ENCODE data around the gene LRMDA.

The LRMDA gene

DNA sequence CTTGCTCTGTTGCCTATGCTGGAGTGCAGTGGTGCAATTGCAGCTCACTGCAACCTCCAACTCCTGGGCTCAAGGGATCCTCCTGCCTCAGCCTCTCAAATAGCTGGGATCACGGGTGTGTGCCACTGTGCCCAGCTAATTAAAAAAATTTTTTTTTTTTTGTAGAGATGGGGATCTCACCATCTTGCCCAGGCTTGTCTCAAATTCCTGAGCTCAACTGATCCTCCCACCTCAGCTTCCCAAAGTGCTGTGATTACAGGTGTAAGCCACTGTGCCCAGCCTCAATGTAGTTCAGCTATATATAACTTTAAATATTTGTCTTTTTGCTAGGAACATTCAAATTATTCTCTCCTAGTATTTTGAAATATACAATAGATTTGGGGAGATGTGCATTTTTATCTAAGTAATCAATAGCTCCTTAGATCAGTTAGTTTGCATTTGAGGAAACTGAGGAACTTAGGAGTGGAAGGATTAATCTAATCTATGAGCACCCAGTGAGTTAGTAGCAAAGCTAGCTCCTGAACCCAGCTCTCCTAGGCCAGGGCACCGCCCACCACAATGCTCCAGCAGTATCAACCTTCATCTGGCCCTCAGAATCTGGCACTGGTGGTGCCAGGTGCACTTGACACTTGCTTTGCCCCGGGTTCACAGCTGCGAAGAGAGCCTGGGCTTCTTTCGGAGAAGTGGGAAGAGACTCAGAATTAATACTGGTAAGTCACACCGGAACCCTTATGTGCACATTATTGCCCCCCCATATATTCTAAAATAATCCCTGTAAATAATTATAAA is 5.9 kb upstream of the LRMDA start:
- DNase-seq (ENCODE audit: low spot score), result no peak

DNA sequence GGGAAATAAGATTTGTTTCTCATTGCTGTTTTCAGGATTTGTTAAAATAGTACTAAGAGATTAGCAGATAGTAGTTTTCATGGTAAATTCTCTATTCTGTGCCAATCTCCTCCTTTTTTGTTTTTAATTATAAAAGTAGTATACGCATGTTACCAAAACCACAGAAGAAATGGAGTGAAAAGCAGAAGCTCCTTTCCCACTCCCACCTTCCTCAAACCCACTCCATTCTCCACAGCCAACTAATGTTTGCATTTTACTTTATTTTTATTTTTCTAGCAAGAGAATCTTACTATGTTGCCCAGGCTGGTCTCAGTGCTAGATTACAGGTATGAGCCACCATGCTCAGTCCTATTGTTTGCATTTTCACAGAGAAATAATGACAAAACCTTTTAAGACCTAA is 4.5 kb upstream of the LRMDA start:
- DNase-seq (ENCODE audit: low spot score), result no peak

DNA sequence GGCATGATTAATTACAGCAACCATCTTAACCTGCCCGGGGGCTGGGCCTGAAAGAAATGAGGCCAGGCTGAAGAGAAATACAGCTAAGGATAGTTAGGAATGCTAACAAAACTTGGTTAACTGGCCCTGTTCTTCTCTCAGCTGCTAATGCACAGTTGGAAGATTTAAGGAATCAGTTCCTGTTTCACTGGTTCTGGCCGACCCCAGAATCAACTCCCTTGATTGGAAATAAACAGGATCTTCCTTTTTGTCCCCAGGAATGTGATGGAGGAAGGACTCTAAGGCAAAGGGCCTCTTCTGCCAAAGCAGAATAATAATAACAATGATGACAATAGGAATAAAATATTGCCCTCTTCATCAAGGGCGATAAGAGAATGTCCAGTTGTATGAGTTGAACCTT is 3.5 kb upstream of the LRMDA start:
- no peak for DNase-seq (ENCODE audit: low spot score)

DNA sequence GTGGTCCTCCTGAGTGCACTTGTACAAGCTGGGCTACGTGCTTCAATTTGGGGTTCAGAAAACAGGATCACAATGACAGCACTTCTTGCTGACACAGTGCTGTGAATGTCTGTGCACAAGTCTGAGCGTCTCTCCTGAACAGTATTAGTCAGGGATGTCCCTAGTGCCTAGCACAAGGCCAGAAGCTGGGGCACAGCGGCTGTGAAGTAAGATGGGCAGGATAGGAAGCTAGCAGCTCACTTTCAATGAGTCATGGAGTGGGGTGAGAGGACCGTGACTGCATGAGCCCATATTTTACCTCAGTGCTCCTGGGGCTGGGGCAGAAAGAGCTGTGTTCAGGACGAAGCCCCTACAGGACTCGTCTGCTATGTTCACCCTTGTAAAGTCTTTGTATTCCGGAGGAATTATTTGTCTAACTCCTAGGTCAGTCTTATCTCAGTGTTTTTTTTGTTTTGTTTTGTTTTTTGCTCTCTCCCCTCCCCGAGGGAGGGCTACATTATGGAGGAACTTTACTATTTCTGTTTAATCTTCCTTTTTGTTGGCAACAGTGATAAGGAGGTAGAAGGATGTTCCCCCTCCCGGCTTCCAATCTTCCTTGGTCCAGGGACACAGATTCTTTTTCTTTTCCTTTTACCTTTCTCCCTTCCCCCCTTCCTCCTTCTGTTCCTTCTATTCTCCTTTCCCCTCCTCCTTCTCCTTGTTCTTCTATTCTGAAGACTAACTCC is 2.8 kb upstream of the LRMDA start:
- DNase-seq (ENCODE audit: low spot score), result peak; percentile 17

DNA sequence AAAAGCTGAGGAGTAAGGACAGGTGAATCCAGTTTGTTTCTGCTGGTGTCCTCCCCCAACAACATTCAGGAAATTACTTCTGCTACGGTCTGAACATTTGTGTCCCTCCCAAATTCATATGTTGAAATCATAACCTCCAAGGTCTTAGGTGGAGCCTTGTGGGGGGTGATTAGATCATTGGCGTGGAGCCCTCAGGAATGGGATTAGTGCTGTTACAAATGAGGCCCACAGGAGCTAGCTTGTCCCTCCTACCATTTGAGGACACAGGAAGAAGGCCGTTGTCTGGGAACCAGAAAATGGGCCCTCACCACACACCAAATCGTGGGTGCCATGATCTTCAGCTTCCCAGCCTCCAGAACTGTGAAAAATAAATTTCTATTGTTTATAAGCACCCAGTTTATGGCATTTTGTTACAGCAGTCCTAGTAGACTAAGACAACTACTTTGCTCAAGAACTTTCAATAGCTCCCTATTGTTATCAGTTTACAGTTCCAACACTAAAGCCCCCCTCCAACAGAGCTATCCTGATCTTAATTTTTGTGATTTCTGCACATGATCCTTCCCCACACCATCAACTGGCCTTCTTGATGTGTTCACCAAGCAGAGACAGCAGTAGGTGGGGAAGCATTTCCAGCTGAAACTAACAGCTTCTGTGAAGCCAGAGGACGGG is 2.1 kb upstream of the LRMDA start:
- DNase-seq (ENCODE audit: low spot score), result no peak

DNA sequence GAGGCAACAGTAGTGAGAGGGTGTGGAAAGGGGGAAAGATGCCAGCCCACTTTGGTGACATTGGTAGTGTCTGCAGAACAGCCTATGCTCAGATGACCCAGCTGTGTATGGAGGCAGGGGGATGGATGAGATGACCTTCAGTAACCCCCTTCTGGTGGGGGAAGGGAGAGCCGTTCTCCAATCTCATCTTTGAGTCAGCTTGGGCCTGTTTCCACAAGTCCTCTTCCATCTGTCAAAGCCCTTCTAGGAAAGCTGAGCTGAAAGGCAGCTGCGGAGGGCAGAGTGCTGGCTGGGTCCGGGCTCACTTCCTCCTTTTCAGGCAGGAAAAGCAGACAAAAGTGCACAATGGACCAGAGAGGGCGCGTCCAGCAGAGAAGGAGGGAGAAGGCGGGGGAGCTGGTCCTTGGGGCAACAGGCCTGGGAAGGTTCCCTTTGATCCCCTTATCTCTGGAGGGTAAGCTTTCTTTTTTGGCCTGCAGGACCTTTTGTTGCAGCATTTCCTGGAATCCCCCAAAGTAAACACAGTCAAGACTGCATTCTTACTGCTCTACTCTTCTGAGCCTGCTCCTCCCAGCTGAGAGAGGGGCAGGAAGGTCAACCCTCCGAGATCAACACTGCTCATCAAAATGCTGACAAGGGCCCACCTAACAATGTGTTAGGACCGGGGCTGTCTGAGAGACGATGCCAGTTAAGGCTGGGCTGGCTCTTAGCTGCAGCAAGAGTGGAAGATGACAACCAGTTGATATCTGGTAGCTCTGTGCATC is 1.2 kb upstream of the LRMDA start:
- DNase-seq (ENCODE audit: low spot score), result peak; percentile 25

DNA sequence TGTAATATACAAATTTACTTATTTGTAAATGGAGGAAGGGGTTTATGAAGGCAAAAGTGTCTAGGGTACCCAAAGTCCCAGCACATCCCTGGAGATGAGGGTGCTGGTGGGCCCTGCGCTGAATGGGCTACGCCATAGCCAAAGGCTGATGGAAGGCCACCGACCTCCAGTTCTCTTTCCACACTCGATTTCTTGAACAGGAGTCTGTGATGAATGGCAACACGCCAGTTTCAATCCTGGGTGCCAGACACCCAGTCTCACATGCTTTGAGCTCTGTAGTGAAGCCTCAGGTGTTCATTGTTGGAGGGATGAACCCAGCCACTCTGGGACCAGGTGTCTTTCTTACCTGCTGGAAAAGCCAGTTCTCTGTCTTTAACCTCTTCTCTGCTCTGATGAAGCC is 752 bp downstream of the LRMDA start:
- no peak for DNase-seq (ENCODE audit: low spot score)

DNA sequence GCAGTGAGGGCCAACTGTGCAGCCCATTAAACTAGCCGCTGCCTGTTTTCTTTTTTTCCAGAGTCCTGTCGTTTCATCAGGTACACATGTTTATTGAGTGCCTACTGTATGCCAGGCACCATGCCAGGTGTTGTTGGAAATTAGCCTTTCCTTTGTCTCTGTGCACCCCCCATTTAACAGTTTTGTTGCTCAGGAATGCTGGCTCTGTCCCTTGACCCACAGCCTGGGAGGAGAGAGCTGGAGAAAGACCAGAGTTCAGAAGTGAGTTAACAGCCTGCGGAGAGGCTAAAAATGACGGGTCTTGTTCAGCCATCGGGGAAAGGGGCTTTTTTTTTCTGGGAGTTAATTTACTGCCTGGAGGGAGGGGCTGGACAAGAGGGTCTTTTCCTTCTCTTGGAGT is 1.3 kb downstream of the LRMDA start:
- no peak for DNase-seq (ENCODE audit: low spot score)

DNA sequence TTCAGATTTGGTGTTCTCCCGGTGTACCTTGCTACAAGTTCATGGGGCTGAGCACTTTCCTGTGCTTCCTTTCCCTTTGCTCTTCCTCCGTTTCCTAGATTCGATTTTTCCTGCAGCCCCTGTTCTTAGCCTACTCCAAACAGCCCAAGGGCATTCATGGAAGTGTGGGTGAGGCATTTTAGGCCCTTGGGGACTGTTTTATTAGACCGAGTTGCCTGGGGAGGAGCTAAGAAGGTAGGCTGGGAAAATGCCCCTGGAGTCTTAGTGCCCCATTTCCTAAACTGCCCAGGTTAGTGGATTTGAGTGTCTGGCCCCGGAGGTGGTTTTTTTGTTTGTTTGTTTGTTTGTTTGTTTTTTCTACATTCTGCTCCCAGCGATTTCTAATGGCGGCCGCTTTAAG is 1.8 kb downstream of the LRMDA start:
- no peak for DNase-seq (ENCODE audit: low spot score)

DNA sequence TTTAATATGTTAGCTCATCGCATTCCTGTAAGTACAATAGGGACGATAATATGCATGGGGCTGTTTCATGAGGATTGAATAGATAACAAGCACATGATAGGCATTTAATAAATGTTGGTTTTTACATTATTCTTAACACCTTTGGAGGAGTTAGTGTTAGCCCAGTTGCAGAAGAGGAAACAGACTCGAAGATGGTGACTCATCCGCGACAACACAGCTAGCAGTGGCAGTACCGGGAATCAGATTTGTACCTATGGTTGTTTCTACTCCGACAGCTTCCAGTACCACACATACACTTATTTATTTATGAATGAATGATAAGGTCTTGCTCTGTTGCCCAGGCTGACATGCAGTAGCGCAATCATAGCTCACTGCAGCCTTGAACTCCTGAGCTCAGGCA is 2.9 kb downstream of the LRMDA start:
- DNase-seq (ENCODE audit: low spot score), result no peak

DNA sequence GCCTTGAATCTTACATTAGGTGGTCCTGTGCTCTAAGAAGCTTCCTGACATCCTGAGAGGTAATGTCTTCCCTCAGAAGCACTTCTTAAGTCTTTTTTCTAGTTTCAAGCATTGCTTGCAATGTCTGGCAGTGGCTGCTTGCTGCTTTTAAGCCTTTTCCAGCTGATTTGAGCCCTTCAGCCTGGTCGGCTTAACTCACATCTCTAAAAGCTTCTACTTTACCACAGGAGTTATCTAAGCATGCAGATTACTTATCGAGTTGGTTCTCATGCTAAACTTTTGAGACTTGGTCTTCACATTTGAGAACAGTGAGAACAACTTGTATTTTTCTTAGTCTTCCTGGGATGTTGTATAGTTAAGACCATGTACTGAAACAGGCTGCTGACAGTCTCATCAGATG is 3.9 kb downstream of the LRMDA start:
- DNase-seq (ENCODE audit: low spot score), result no peak

DNA sequence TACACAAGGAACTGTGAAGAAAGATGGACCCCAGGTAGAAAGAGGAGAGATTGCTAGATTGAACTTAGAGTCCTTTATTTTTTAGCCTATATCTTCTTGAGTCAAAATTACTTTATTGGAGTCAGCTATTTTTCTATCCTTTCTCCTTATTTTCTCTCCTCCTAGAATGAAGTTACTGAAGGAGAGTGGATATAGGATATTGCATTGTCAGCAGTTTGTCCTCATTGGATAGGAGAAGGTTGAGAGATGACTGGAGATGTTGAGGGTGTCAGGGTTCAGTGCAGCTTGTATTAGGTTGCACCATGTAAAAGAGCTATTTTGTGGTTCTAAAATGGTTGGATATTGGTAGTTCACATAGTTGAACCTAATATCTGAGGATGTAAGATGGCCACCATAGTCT is 5.5 kb downstream of the LRMDA start:
- DNase-seq (ENCODE audit: low spot score), result no peak

DNA sequence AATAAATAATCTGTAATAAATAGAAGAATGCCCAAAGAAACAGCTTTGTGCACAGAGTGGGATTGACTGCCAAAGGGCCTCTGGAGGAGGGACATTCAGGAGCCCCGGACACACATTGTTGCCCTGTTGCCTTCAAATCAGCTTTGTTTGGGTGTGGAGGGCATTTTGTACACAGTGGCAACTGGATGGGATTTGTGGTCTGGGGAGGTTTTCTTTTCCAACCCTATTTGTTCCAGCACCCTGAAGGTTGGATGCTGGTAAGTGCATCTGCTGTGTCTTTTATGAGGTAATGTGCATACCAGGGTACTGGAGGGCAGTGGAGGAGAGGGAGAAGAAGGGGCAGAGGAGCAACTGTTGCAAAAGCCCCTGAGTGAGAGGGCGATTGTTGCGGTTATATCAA is 6.3 kb downstream of the LRMDA start:
- no peak for DNase-seq (ENCODE audit: low spot score)

DNA sequence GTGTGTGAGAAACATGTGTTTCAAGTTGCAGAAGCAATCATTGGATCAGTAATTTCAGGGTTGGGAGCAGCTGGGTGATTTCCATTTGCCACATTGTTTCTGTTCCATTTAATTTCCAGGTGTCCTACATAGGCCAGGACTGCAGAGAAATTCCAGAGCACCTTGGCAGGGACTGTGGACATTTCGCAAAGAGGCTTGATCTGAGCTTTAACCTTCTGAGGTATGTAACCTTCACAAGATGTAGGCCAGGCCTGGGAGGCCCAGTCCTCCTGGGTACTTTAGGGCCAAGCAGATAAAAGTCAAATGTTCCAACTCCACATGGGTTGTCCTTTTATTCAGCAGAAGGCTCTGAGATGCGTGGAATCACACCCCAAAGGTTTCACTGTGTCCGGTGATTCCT is 6.9 kb downstream of the LRMDA start:
- no peak for DNase-seq (ENCODE audit: low spot score)

DNA sequence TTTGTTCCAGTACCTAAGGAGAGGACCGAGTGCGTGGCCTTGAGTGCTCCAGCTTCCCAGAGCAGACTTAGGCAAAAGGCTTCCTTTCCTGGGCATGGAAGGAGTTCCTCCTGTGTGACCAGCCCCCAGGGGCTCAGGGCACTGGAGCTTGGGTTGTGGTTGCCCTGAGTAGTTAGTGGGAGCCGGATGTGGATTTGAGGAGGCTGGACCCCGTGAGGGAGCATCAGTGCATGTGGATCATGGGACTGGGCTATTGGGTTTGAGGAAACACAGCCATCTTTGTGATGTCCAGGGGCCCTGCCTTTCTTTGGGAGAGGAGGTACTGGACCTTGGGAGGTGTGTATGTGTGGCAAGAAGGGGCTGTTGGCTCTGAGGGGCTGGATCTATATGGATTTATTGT is 8.4 kb downstream of the LRMDA start:
- DNase-seq (ENCODE audit: low spot score), result no peak

DNA sequence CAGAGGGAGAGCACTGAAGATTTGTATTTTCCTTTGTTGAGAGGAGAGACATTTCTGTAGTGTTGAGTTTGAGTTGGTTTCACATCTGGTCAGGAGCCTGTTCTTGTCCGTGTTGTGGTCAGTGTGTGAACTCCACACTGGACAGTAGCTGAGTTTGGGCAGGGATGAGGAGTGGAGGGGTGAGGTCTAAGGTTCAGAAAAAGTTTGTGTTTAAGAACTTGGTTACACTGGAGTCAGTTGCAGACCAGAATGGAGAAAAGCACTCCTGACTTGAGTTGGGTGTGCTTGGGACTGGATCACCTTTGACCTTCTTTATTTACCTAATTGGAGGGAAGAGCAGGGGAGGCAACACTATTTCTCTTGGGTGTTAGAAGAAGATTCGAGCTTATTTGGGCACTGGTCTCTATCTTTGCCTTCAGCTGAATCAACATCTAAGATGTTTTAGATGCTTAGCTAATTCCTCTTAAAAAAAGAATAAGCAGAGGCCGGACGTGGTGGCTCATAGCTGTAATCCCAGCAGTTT is 8.9 kb downstream of the LRMDA start:
- no peak for DNase-seq (ENCODE audit: low spot score)

DNA sequence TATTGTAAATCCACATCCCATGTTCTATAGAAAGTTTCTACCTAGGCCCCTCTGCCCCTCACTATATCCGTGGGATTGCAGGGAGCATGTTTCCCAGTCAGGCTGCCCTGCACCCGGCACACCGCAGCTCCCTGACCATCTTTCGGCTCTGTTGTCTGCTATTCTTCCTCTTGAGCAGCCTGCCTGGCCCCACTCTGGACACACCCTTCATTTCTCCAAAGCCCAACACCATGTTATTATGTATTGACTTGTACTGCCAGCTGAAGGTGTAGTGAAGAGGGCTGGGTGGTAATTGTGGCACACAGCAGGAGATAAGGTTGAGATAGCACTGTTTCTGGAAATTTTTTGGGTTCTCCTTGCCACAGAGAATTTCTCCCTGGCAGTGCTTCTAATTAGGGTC is 9.8 kb downstream of the LRMDA start:
- DNase-seq (ENCODE audit: low spot score), result no peak

DNA sequence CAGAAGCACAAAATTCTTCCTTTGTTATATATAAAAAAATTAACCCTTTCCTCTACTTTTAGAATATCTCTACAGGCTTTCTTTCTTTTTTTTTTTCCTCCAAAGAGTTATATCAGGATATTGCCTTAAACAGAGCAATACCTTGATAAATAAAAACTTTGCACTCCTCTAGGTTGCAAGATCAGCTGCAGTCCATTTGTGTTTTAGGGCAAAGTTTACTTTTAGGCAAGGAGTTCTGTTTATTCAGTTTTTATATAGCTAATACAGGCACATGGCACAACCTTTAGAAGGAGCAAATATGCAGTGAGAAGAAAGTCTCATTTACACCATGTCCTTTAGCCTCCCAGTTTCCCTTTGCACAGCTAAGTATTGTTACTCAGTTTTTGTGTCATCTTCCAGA is 10.3 kb downstream of the LRMDA start:
- no peak for DNase-seq (ENCODE audit: low spot score)

DNA sequence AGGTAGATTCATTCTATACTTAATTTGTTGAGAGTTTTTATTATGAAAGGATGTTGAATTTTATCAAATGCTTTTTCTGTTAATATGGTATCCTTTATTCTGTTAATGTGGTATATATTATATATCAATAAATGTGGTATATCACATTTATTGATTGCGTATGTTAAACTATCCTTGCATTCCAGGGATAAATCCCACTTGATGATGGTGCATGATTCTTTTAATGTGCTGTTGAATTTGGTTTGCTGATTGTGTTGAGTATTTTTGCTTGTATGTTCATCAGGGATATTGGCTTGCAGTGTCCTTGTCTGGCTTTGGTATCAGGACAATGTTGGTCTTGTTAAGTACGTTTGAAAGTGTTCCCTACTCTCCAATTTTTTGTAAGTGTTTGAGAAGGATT is 11.9 kb downstream of the LRMDA start:
- no peak for DNase-seq (ENCODE audit: low spot score)

DNA sequence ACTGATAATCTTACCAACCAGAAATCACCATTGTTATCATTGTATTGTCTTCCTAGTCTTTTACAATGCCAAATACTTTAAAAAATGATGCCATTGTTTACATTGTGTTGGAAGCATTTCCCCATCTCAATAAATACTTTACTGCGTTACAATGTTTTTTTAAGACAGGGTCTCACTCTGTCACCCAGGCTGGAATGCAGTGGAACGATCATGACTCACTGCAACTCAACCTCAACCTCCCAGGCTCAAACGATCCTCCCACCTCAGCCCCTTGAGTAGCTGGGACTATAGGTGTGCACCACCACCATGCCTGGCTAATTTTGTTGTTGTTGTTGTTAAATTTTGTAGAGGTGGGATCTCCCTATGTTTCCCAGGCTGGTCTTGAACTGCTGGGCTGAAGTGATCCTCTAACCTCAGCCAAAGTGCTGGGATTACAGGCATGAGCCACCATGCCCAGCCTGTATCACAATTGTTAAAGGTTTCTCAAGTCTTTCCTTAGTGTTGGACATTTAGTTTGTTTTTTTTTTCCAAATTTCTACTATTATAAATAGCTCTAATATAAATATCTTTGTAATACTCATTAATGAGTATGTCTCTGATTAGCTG is 13.5 kb downstream of the LRMDA start:
- DNase-seq (ENCODE audit: low spot score), result no peak

DNA sequence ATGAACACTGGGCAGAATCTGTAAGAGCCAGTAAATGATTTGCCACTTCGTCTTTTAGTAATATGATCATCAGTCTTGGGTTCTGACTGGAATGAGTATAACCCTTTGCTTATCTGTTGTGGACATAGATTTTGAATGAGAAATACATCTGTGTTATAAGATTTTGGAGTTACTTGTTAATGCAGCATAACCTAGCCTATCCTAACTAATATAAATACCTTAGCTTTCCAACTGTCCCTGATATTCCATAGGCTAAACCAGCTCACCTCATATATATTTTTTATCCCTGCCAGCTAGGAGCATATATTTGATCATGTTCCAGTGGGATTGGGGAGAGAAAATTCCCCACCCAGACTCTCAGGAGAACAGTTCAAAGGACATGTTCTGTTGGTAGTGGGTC is 15.1 kb downstream of the LRMDA start:
- no peak for DNase-seq (ENCODE audit: low spot score)

DNA sequence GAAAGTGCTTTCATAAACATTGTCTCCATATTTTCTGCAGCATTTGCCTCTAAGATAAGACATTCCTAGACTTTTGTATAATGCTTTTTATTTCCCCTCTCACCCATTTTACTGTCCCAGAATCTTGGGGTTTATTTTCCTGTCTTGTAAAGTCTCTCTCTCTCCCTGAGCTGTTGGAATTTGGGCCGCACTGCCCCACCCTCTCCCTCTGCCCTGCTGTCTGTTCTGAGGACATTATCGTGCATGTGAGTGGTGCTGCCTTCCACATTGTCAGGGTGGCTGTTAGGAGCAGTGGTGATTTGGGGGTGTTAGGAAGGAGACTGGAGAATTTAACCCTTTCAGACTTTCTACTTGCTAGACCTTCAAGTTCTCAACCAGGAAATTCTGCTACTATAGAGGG is 16.7 kb downstream of the LRMDA start:
- no peak for DNase-seq (ENCODE audit: low spot score)

All from SW480 (cell line).